Mesodermal cell (in vitro differentiated cells): ENCODE results near the gene HCAR1.
"Not testable (repeated sequence)": the region's sequence is repeated elsewhere in the genome, so short reads cannot be mapped to it uniquely, and the experiment has no call there.

Experiments
- H3K27ac ChIP-seq: 2 replicates; pipeline ENCODE4 v1.7.0; 2013; ENCODE audit warnings: mild to moderate bottlenecking, low read depth, low read length, moderate library complexity; ENCODE audit not compliant: severe bottlenecking
- H3K36me3 ChIP-seq: 2 replicates; pipeline ENCODE4 v1.7.1; 2013; ENCODE audit warnings: mild to moderate bottlenecking, low read length, moderate library complexity; ENCODE audit not compliant: control insufficient read depth, insufficient read depth
- H3K4me1 ChIP-seq: one replicate; pipeline ENCODE4 v1.7.1; 2013; ENCODE audit warnings: mild to moderate bottlenecking, low read length; ENCODE audit not compliant: insufficient read depth, control insufficient read depth, poor library complexity, severe bottlenecking
- H3K4me3 ChIP-seq: 2 replicates; pipeline ENCODE4 v1.7.0; 2013; ENCODE audit warnings: low read length, control low read depth, mild to moderate bottlenecking; ENCODE audit not compliant: insufficient read depth, poor library complexity, severe bottlenecking; ENCODE audit errors: extremely low read depth
- H3K9me3 ChIP-seq: 2 replicates; pipeline ENCODE4 v1.7.1; 2013; ENCODE audit warnings: mild to moderate bottlenecking, low read length, moderate library complexity; ENCODE audit not compliant: control insufficient read depth
- WGBS, 2 experiments: methylation state at CpG; one replicate each; pipeline ENCODE4 v1.1.5; 2013; ENCODE audit warnings: missing lambda C conversion rate in 2 of 2; ENCODE audit not compliant: insufficient coverage in 2 of 2; 5-methylcytosine and 5-hydroxymethylcytosine counted together

Gene HCAR1

DNA sequence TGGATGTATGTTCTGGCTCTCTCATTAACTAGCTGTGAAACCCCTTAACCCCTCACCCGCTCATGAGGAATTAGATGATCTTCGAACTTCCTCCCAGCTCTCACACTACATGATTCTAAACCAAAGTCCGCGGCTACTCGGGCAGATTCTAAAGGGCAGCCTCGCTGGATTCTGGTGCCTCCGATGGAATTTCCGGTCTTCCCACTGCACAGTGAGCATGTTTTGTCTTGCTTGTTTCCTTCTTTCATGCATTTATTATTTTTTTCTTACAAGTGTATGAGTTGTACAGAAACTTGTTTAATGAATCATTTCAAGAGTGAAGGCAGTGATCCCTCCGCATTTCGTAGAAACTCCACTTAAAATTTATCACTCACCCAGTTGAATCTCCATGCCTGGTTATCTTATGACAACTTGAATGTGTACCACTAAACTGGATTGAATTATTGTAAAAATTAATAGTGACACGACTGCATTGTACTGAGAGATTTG, 9.5 kb downstream of the HCAR1 start:
- no peaks in the 10 kb centered on the region for H3K36me3 ChIP-seq
- no peak overlapping the region for H3K4me3 ChIP-seq
- H3K27ac ChIP-seq, result no peak overlapping the region
- 97 to 100% methylated on average over 5 to 7 of the region's 11 CpGs for WGBS, 2 experiments
- H3K9me3 ChIP-seq, result no peaks in the 10 kb centered on the region
- H3K4me1 ChIP-seq, result peaks cover under 1% of the 10 kb centered on the region

DNA sequence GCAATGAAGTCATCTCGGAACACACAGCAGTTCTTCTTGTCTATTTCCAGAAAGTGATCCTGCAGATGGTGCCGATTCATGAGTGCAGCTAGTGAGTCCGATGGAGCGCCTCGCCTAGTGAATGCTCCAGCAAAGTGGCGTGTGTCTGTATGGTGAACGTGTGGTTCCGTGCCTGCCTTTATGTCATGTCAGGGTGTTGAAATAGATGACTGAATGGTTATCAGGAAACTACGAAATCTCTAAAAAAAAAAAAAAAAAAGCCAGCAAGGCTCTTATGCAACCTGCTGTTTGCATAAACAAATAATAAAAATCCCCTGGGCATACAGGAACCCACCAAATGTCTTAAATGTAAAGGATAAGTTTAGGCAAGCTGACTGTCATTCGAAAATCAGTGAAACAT, 14.0 kb downstream of the HCAR1 start, which contains the start of gene HCAR3:
Gene HCAR3, minus strand, starts transcription at position 154 of the 400 bp plus-strand sequence. Its CDS starts 74 bp downstream, at position 80.
- H3K36me3 ChIP-seq, H3K4me1 ChIP-seq, H3K9me3 ChIP-seq, H3K27ac ChIP-seq, H3K4me3 ChIP-seq: not testable (repeated sequence)
- WGBS, 2 experiments, result 93 to 95% methylated on average over 3 to 4 of the region's 10 CpGs

- not testable (repeated sequence) for H3K36me3 ChIP-seq, H3K4me1 ChIP-seq, H3K4me3 ChIP-seq, H3K9me3 ChIP-seq, H3K27ac ChIP-seq
- WGBS, 2 experiments, result 93 to 97% methylated on average over 4 to 6 of the region's 6 CpGs
Measured at GRCh38 chr12:122715211-122715610, 15.4 kb downstream of the HCAR1 start.

GRCh38 chr12:122713491-122714188, 17.0 kb downstream of the HCAR1 start:
- 100% methylated on average over 2 of the region's 10 CpGs; no CpG with 5 or more reads in 1 of the 2 experiments for WGBS, 2 experiments

DNA sequence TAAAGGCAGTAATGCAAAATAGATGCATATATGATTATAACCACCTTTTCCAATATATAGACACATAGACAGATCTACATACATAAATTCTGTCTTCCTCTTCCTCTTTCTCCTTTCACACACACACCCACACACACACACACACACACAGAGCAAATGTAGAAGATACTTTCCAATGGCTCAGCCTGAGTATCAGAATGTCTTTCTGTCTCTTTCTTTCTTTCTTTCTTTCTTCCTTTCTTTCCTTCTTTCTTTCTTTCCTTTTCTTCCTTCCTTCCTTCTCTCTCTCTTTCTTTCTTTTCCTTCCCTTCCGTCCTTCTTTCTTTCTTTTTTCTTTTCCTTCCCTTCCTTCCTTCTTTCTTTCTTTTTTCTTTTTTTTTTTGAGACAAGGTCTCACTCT, 19.4 kb downstream of the HCAR1 start:
- not testable (repeated sequence) for H3K36me3 ChIP-seq, H3K4me3 ChIP-seq, H3K4me1 ChIP-seq, H3K27ac ChIP-seq, H3K9me3 ChIP-seq
- WGBS, 2 experiments, result 83 to 88% methylated on average over 1 of the region's 1 CpG

More at GRCh38 chr12:122713491-122714188, 17.0 kb downstream of the HCAR1 start:
- H3K27ac ChIP-seq, H3K36me3 ChIP-seq, H3K9me3 ChIP-seq, H3K4me3 ChIP-seq, H3K4me1 ChIP-seq: not testable (repeated sequence)

- WGBS, 2 experiments, result 94 to 100% methylated on average over 1 to 2 of the region's 2 CpGs
- not testable (repeated sequence) for H3K9me3 ChIP-seq
Measured at GRCh38 chr12:122710341-122710740, 20.3 kb downstream of the HCAR1 start.

DNA sequence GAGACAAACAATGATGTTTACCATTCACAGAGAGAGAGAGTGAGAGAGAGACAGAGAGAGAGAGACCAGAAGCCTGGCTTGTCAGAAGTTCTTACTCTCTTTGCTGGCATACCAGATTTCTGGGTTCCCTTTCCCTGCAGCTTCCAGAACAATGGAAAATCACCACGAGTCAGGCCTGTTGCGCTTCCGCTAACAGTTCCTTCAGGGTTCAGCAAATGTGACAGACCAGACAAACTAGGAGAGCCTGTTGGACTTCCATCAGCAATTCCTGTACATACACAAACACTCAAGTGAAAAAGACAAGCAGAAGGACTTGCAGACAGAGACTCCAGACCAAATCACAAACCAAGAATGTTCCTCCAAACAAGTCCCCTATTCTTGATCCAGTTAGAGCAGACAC, 21.4 kb downstream of the HCAR1 start:
- not testable (repeated sequence) for H3K4me3 ChIP-seq, H3K9me3 ChIP-seq, H3K36me3 ChIP-seq, H3K27ac ChIP-seq, H3K4me1 ChIP-seq
- WGBS, 2 experiments, result no CpG with 5 or more reads among the region's 3 CpGs

More at GRCh38 chr12:122710341-122710740, 20.3 kb downstream of the HCAR1 start:
- not testable (repeated sequence) for H3K27ac ChIP-seq, H3K4me3 ChIP-seq, H3K36me3 ChIP-seq, H3K4me1 ChIP-seq

DNA sequence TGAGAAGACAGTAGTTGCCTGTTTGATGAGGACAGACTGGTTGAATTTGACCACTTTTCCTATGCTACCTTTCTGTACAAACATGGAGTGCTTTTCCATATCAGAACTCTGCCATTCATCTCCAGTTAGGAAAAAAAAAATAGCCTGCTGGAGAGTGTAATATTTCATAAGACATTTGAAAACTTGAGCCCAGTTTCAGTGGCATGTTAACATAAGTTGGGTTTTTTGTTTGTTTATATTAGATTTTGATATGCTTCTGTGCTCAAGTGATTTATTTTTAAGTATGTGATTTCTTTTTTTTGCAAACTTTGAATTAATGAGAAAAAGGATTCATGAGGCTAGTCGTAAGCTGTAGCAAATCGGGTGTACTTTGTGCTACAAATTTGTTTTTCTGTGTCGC, 26.8 kb downstream of the HCAR1 start:
- H3K4me3 ChIP-seq, H3K4me1 ChIP-seq, H3K27ac ChIP-seq, H3K9me3 ChIP-seq, H3K36me3 ChIP-seq: not testable (repeated sequence)
- no CpG with 5 or more reads among the region's 3 CpGs for WGBS, 2 experiments

DNA sequence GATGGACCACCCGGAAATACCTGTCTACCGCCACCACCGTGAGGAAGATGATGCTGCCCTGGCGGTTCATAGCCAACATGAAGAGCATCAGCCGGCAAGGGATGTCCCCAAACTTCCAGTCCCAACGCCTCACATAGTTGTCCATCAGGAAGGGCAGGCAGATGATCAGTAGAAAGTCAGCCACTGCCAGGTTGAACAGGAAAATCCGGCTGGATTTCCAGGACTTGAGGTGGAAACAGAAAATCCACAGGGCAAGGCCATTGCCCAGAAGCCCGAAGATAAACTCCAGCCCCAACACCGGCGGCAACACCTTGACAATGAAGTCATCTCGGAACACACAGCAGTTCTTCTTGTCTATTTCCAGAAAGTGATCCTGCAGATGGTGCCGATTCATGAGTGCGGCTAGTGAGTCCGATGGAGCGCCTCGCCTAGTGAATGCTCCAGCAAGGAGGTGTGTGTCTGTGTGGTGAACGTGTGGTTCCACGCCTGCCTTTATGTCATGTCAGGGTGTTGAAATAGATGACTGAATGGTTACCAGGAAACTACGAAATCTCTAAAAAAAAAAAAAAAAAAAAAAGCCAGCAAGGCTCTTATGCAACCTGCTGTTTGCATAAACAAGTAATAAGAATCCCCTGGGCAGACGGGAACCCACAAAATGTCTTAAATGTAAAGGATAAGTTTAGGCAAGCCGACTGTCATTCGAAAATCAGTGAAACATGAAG, 27.6 kb downstream of the HCAR1 start, which contains the start of gene HCAR2:
Gene HCAR2, minus strand, starts transcription at position 468 of the 722 bp plus-strand sequence. Its CDS starts 74 bp downstream, at position 394.
- H3K4me1 ChIP-seq, H3K4me3 ChIP-seq, H3K9me3 ChIP-seq, H3K36me3 ChIP-seq, H3K27ac ChIP-seq: not testable (repeated sequence)
- 87 to 91% methylated on average over 12 to 14 of the region's 22 CpGs for WGBS, 2 experiments

DNA sequence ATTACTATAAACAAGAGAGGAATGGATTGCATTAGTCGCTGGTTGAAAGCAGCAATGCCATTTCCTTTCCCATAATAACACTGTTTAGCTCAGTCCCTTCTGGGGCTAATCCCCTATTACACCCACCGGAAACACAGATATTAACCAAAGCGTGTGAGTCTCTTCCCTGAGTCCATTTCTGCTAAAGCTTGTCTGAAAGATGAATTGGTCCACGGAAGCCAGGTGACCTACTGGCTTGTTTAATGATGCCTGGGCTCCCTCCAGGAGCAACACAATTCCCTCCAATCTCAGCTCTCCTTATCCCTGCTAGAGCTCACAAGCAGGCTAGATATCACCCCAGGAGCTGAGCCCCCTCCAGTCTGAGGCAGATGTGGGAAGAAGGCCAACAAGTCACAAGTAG, 29.2 kb downstream of the HCAR1 start:
- H3K4me3 ChIP-seq, H3K9me3 ChIP-seq, H3K4me1 ChIP-seq, H3K27ac ChIP-seq, H3K36me3 ChIP-seq: not testable (repeated sequence)
- WGBS, 2 experiments, result 89 to 92% methylated on average over 3 of the region's 4 CpGs
